ENCODE data around the gene TSPAN3.

TSPAN3 gene

GRCh38 chr15:77048135-77048876 lies 22.6 kb downstream of the TSPAN3 start:
- no peak for DNase-seq

GRCh38 chr15:77046704-77047412 lies 24.1 kb downstream of the TSPAN3 start:
- no peak for DNase-seq

- no peak for DNase-seq
Observed at GRCh38 chr15:77045985-77046384, 24.9 kb downstream of the TSPAN3 start.

- DNase-seq = no peak
Observed at GRCh38 chr15:77044228-77045042, 26.5 kb downstream of the TSPAN3 start.

GRCh38 chr15:77042955-77043920 lies 27.7 kb downstream of the TSPAN3 start:
- no peak for DNase-seq

- no peak for DNase-seq
Observed at GRCh38 chr15:77042245-77042919, 28.5 kb downstream of the TSPAN3 start.

- DNase-seq = no peak
Observed at GRCh38 chr15:77040673-77041072, 30.2 kb downstream of the TSPAN3 start.

- no peak for DNase-seq
Observed at GRCh38 chr15:77039848-77040247, 31.1 kb downstream of the TSPAN3 start.

GRCh38 chr15:77039217-77039533 lies 31.7 kb downstream of the TSPAN3 start:
- DNase-seq = no peak

GRCh38 chr15:77038312-77039216 lies 32.3 kb downstream of the TSPAN3 start:
- DNase-seq = no peak

- DNase-seq = no peak
Observed at GRCh38 chr15:77037388-77038209, 33.3 kb downstream of the TSPAN3 start.

GRCh38 chr15:77036537-77037387 lies 34.1 kb downstream of the TSPAN3 start:
- no peak for DNase-seq

- DNase-seq = no peak
Observed at GRCh38 chr15:77035999-77036471, 34.9 kb downstream of the TSPAN3 start.

- DNase-seq = no peak
Observed at GRCh38 chr15:77035584-77035983, 35.3 kb downstream of the TSPAN3 start.

- DNase-seq = peak; percentile 35
Observed at GRCh38 chr15:77034695-77035489, 36.0 kb downstream of the TSPAN3 start.

- DNase-seq = no peak
Observed at GRCh38 chr15:77033729-77034671, 36.9 kb downstream of the TSPAN3 start.

- DNase-seq = no peak
Observed at GRCh38 chr15:77033417-77033728, 37.5 kb downstream of the TSPAN3 start.
